HG03196 (cell line): ENCODE data around the gene GPANK1.
"Not testable (repeated sequence)": the region's sequence is repeated elsewhere in the genome, so short reads cannot be mapped to it uniquely, and the experiment has no call there.

Experiments used
- ATAC-seq: cut with Tn5 transposase; IDR thresholded peaks from one replicate; pipeline ENCODE4 v1.9.1; 2021; ENCODE audit not compliant: unreplicated experiment

GPANK1 gene

GRCh38 chr6:31664790-31665500 lies at the start of gene GPANK1:
TSS of gene GPANK1 (minus strand) at chr6:31664997. CDS start at chr6:31664478, 519 bp downstream.
- ATAC-seq: peak; percentile 33

- no peak for ATAC-seq
Observed at GRCh38 chr6:31713991-31714684, 49.3 kb upstream of the GPANK1 start.

- no peak for ATAC-seq
Observed at GRCh38 chr6:31713465-31713864, 48.7 kb upstream of the GPANK1 start.

GRCh38 chr6:31712296-31712695 lies 47.5 kb upstream of the GPANK1 start:
- ATAC-seq: no peak

- ATAC-seq: no peak
Observed at GRCh38 chr6:31711233-31711632, 46.4 kb upstream of the GPANK1 start.

GRCh38 chr6:31710523-31711219 lies 45.9 kb upstream of the GPANK1 start:
- no peak for ATAC-seq

- not testable (repeated sequence) for ATAC-seq
Observed at GRCh38 chr6:31709157-31709556, 44.4 kb upstream of the GPANK1 start.

GRCh38 chr6:31708224-31708623 lies 43.4 kb upstream of the GPANK1 start:
- ATAC-seq: no peak

GRCh38 chr6:31707701-31708100 lies 42.9 kb upstream of the GPANK1 start:
- no peak for ATAC-seq

GRCh38 chr6:31706599-31706998 lies 41.8 kb upstream of the GPANK1 start, which contains the start of gene LY6G6F:
TSS of gene LY6G6F (plus strand) at chr6:31706866. CDS start at chr6:31706907, 41 bp downstream.
- ATAC-seq: no peak

GRCh38 chr6:31705931-31706330 lies 41.1 kb upstream of the GPANK1 start:
- no peak for ATAC-seq

- ATAC-seq: peak; percentile 86
Observed at GRCh38 chr6:31702819-31703716, 38.3 kb upstream of the GPANK1 start, which contains the start of gene ABHD16A. TSS of gene ABHD16A (minus strand) at chr6:31703324. CDS start at chr6:31703281, 43 bp downstream.

- no peak for ATAC-seq
Observed at GRCh38 chr6:31702405-31702818, 37.6 kb upstream of the GPANK1 start.

- ATAC-seq: no peak
Observed at GRCh38 chr6:31701666-31702404, 37.0 kb upstream of the GPANK1 start.

GRCh38 chr6:31700740-31701401 lies 36.1 kb upstream of the GPANK1 start:
- no peak for ATAC-seq

- no peak for ATAC-seq
Observed at GRCh38 chr6:31697555-31697954, 32.8 kb upstream of the GPANK1 start.

- ATAC-seq: no peak
Observed at GRCh38 chr6:31693535-31693934, 28.7 kb upstream of the GPANK1 start.

- ATAC-seq: no peak
Observed at GRCh38 chr6:31692886-31693285, 28.1 kb upstream of the GPANK1 start.

GRCh38 chr6:31692353-31692752 lies 27.6 kb upstream of the GPANK1 start:
- ATAC-seq: no peak
